Stimulated activated CD8-positive, alpha-beta memory T cell treated with anti-CD3 and anti-CD28 coated beads, Interleukin-12 subunit alpha, Interleukin-12 subunit beta, amount 100 ng/mL, for 24 hours (primary cell): Measurements from ENCODE around the gene JMY.

Experiments
- DNase-seq: peaks from one replicate; pipeline ENCODE4 v3.0.0-alpha.2; 2020; ENCODE audit errors: extremely low read depth

JMY gene

DNA sequence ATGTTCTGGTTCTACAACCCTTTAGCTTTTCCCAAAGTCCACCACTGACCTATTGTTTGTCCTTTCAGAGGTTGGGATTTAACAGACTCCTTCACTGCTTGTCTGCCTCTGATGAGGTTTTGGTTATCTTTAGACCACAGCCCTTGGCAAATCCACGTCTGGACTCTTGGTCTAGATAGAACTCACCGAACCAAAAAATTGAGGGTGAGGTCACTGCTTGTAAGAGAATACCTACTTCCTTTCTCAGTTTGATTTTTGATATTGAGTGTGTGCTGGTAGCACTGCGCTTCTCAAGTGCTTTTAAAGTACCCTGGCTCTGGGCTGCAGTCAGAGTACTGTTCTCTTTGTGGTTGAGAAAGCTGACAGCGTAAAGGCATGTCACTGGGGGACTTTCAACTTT, 61.7 kb downstream of the JMY start:
- no peak for DNase-seq

DNA sequence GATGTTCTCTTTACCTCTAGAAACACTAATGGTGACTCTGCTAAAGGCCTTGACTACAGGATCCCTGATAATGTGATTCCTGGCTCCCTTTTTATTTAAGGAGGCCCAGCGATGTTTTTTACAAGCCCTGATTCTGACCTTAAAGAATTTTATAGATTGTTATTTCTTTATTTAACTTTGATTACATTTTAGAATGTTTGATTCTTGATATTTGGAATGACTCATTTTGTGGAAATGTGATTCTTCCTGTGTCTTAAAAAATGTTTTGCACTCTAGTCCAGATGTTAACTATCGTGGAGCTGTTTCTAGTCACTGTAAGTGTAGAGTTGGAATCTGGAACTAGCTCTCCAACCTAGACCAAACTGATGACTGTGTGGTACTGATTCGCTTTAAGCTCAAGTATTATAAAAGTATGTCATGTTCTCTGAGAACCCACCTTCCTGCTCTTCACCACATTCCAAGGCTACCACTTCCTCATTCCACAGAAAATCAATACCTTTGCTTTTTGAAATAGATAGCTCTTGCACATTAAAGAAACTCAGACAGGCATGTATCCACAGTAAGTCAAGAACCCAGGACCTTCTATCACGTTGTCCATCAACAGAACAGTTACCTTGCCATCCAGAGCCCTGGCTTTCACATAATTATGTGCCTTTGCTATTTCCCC, 65.2 kb downstream of the JMY start:
- DNase-seq: no peak

DNA sequence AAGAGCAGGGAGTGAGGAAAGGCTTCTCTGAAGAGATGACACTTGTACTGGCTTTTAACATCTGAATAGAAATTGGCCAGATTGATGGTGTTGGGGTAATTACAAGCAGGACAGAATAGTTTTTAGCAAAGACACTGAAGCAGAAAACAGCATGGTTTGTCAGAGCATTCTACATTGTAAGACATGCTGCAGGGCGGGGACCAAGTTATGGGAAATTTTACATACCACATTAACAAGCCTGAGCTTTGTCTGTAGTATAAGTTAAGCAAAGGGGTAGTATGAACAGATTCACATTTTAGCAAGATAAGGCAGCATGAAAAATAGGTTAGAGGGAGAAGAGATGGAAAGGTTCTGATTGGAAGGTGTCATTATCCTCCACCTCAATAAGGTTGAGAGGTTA, 66.5 kb downstream of the JMY start:
- no peak for DNase-seq

DNA sequence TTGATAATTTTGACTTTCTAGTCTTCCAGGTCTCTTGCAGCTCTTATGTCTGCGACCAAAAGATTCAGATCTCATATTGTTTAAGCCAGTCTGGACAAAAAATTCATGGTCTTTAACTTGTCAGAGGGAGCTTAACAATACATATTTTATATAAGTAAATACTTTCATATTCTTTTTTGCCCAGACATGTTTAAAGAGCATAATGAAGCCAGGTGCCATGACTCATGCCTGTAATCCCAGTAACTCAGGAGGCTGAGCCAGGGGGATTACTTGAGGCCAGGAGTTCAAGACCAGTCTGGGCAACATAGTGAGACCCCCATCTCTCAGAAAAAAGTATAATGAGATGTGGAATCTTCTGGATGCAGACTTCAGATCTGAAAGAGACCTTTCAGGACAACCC, 69.8 kb downstream of the JMY start:
- DNase-seq: no peak

DNA sequence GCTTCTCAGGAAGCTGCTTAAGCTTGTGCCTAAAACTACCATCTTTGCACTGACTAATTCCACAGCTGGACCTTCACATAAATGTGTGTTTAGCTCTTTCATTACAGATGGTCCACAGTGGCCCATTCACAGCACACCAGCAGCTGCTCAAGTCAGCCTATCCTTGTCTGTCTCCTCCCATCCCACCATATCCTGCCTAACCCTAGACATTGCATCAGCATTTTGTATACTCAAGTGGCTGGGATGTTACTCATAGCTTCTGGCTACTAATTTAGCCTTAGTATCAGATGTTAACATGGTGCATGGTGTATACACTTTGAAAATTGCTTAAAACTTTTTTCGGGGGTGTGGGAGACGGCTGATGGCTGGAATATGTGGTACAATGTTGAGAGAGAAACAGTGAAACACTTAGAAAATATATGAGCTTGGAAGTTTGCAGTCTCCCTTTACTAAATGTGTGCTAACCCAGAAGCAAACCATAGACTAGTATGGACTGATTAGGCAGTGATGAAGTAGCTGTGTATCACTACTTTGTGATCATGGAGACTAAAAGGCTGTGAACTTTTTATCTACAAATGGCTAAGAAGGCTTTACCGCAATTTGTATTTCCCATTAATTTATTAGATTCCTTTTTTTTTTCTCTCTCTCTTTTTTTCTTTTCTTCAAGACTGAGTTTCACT, 83.1 kb downstream of the JMY start:
- no peak for DNase-seq

DNA sequence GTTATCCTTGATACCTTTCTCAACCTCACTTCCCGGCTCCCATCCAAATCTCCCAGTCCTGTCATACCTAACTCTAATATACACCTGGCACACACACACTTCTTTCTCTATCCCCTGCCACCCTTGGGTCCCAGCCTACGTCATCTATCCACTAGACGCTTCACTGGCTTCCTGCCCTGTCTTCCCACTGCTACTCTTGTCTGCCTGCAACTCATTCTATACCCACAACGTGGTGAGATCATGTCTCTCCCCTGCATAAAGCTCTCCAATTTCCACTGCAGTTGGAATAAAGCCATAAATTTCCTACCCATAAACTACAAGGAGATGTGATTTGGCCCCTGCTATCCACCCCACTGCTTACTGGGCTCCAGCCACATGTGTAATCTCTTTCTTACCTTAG, 93.5 kb downstream of the JMY start:
- no peak for DNase-seq

DNA sequence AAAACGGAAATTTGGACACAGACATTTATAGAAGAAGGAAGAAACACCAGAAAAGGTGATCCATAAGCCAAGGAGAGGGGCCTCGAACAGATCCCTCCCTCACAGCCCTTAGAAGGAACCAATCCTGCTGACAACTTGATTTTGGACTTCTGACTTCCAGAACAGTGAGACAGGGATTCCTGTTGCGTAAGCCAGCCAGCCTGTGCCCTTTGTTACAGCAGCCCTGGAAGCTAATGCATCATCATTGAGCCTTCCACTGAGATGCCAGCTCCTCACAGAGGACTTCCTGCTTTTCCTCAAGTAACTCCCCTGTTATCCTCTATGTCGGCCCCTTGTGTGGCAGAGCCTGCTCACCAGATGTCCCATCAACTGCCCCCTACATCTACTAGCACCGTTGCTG, 94.1 kb downstream of the JMY start:
- DNase-seq: no peak

DNA sequence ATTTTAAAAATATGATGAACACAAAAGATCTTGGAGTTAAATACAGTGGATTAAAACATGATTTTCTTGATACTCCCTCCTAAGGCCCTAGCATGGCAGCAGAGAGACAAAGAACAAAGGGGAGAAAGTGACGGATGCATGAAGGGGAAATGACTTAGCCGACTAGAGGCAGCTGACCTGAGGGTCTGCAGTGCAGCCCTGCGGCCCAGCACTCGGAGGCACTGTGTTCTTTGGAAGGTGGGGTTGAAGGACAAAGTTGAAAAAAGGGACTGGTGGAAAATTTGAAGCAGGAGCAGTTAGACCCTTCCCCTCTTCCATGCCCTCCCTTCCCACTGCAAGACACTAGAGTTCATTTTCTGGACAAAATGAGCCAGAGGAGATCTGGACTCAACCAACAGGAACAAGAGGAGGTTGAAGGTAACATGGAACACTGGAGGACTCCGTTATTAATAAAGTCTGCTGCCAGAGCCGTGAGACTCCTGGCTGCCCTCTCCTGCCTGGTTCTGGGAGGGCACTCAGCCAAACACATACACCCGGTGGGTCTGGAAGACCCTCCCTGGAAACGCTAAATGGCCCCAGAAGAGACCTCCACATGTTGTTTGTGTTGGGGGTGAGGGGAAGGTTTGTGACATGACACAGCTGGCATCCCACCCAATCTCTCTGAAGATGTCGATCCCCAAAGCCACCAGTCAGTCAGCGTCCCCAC, 98.1 kb downstream of the JMY start:
- DNase-seq: no peak

DNA sequence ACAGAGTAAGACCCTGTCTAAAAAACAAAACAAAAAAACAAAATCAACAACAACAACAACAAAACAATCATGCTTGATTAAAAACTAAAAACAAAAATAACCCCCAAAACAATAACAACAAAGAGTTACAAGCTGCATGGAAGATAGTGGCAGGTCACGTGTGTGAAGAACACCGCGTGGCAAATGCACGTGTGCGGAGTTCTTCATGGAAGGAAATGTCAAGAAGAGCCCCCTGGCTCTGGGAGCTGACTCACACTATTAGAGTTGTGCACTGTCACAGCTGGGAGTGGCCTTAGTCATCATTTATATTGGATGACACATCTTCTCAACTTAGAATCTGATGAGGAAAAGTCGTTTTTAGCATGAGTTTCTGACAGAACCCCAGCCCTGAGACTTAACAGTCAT, 110.5 kb downstream of the JMY start:
- DNase-seq: no peak

DNA sequence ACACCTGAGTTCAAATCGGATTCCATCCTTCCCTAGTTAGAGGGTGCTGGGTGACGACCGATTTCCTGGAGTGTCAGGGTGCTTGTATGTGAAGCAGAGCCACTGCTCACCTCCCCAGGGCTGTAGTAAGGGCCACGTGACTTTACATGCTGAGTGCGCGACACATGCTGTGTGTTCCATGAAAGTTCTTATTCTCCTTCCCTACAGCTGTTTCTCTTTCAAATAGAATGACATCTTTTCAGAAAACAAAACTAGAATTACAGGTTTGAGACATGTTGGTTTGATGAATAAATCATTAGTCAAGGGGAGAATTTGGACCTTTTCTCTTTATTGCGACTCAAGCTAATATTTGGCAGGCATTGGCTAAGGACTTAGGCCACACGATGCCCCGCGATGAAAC, 113.1 kb downstream of the JMY start:
- no peak for DNase-seq

DNA sequence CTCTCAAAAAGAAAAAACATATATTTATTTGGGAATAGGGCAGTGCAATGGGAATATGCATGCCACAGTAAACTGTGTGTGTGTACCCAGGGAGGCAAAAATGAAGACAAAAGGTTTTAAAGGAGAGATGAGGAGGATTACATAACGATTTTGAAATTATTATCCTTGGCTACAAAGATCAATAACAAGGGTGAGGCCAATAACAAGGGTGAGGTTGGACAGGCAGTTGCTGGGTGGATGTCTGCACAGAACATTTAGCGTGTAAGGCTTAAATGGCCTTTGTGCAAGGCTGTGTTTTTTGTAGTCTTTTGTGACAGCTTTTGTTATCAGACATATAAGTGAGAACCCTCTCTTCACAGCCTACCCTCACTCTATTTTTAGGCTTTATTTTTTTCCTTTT, 114.0 kb downstream of the JMY start:
- DNase-seq: no peak

DNA sequence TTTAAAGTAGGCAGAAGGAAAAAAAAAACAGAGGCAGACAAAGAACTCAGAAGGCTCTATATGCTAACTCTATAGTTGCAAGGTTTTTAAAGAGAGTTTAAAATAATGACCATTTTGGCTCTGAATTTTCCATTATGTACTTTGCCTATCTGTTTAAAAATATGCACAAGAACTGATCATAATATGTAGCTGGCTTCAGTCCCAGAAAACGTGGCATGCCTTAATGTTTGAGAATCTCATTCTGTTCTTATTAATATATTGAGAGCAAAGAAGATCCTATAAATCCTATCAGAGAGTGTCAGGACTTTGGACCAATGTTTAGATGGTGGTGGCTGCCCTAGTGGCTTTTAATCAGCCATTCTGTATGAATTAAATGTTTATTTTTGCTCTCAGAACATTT, 121.5 kb downstream of the JMY start:
- DNase-seq: no peak
